ENCODE results near the gene PRAMEF20.
"Not testable (repeated sequence)": the region's sequence is repeated elsewhere in the genome, so short reads cannot be mapped to it uniquely, and the experiment has no call there.

Gene PRAMEF20

DNA sequence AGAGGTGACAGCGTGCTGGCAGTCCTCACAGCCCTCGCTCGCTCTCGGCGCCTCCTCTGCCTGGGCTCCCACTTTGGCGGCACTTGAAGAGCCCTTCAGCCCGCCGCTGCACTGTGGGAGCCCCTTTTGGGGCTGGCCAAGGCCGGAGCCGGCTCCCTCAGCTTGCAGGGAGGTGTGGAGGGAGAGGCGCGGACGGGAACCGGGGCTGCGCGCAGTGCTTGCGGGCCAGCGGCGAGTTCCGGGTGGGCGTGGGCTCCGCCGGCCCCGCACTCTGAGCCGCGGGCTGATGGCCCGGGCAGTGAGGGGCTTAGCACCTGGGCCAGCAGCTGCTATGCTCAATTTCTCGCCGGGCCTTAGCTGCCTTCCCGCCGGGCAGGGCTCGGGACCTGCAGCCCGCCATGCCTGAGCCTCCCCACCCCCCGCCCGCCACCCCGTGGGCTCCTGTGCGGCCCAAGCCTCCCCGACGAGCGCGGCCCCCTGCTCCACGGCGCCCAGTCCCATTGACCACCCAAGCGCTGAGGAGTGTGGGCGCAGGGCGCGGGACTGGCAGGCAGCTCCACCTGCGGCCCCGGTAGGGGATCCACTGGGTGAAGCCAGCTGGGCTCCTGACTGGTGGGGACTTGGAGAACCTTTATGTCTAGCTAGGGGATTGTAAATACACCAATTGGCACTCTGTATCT, 29.0 kb downstream of the PRAMEF20 start:
- H3K27ac Mint-ChIP-seq; H3K9me3 Mint-ChIP-seq; H3K4me3 Mint-ChIP-seq; H3K4me1 Mint-ChIP-seq (ENCODE audit: low read depth); H3K27me3 Mint-ChIP-seq; H3K36me3 Mint-ChIP-seq (ENCODE audit: low read depth): not testable (repeated sequence)

DNA sequence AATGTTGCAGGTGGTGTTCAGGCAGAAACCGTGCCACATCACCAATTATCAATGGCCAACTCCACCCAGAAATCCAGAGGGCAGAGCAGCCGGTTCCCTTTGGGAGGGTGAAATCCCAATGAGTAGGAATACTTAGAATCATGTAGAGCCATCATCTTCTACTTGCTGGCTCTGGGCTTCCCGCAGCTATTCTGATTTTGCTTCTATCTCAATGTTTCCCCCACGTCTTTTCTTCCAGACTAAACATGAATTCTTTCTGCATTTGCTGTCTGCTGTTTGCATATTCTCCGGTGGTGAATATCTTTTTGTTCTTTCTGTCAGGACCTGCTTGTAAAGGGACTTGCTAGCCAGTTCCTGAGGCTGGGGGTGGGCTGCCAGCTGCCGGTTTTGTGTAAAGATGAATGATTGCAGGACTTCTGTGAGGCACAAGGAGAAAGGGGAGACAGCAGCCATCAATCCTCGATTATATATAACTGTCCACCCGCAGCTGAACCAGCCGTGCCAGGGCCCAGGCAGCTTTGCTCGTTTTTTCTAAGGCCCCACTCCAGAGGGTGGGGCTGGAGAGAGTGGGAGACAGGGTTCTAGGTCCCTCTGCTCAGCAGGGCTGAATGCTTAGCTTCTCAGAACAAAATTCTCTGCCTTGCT, 33.2 kb downstream of the PRAMEF20 start:
- no peaks in the 10 kb centered on the region for H3K27me3 Mint-ChIP-seq
- H3K9me3 Mint-ChIP-seq = no peaks in the 10 kb centered on the region
- H3K36me3 Mint-ChIP-seq (ENCODE audit: low read depth) = no peaks in the 10 kb centered on the region
- no peak overlapping the region for H3K27ac Mint-ChIP-seq
- no peaks in the 10 kb centered on the region for H3K4me1 Mint-ChIP-seq (ENCODE audit: low read depth)
- no peak overlapping the region for H3K4me3 Mint-ChIP-seq

DNA sequence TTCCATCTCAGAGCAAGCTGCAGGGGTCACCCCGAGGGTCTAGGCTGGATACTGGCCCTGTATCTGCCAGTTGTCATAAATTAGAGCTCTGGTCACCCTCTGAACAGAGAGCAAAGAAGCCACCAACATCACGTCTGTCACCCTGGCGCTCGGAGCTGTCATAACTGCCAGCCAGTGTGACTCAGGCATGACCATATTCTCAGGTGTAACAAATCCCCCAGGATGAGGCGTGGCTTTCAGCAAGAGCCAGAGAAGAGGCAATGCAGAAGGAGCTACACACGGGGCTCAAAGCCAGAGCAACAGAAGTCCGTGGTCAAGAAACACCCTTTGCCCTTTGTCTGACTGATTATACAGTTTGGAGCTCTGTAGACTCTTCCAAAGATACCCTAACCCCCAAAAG, 40.0 kb downstream of the PRAMEF20 start:
- H3K9me3 Mint-ChIP-seq = no peaks in the 10 kb centered on the region
- H3K27me3 Mint-ChIP-seq = no peaks in the 10 kb centered on the region
- H3K4me1 Mint-ChIP-seq (ENCODE audit: low read depth) = no peaks in the 10 kb centered on the region
- H3K36me3 Mint-ChIP-seq (ENCODE audit: low read depth) = no peaks in the 10 kb centered on the region
- H3K4me3 Mint-ChIP-seq = no peak overlapping the region
- H3K27ac Mint-ChIP-seq = no peak overlapping the region

DNA sequence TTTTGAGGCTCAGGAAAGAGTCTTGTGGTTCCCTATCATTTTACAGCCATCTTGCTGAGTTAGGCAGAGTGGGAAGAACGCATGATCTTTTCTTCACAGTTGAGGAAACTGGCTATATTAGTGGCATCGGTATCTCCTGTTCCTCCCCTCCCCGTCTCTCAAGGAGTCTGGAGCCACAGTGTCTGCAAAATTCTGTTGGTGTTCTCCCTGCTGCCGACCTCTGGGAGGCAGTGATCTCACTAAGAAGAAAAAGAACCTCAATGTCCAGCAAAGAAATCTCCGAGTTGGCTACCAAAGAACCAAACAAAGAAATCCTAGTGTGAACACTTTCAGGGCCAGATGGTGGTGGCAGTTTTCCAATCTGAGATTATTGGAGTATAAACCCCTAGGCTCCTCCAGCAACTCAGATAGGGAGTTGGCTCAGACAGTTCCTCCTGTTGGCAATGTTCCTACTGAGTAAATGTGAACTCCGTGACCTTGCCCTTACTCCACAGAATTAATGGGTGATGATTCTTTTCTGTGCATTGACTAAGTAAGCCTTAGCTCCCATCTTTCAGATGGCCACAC, 41.2 kb downstream of the PRAMEF20 start:
- H3K27me3 Mint-ChIP-seq = peaks cover 4% of the 10 kb centered on the region
- H3K36me3 Mint-ChIP-seq (ENCODE audit: low read depth) = no peaks in the 10 kb centered on the region
- H3K27ac Mint-ChIP-seq = no peak overlapping the region
- H3K4me3 Mint-ChIP-seq = no peak overlapping the region
- H3K4me1 Mint-ChIP-seq (ENCODE audit: low read depth) = no peaks in the 10 kb centered on the region
- no peaks in the 10 kb centered on the region for H3K9me3 Mint-ChIP-seq

DNA sequence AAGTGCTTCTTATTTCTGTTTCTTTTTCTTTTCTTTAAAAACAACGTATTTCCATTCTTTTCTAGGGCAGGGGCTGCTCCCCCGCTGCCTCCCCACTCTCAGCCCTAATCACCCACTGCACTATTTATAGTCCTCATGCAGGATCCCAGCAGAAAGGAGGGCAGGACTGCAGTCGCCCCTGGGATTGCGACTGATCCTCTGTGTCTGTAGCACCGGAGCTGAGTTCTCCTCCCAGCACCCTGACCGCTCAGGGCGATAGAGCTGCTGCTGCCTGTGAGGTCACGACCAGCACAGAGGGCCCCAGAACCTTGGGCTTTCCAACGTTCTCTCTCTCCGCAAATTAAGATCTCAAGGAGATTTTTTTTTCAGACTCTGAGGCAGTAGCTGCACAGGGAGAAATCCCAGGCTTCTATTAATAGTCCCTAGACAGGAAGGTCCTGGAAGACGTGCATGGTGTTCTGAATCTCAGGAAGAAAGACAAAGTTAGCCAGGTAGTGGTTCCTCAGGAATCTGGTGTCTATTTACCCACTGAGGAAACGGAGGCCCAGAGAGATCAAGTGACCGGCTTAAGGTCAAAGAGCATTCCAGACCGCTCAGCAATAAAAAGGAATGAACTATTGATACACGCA, 46.8 kb downstream of the PRAMEF20 start:
- H3K27me3 Mint-ChIP-seq = peaks cover 4% of the 10 kb centered on the region
- no peaks in the 10 kb centered on the region for H3K36me3 Mint-ChIP-seq (ENCODE audit: low read depth)
- H3K4me1 Mint-ChIP-seq (ENCODE audit: low read depth) = no peaks in the 10 kb centered on the region
- H3K4me3 Mint-ChIP-seq = no peak overlapping the region
- no peaks in the 10 kb centered on the region for H3K9me3 Mint-ChIP-seq
- no peak overlapping the region for H3K27ac Mint-ChIP-seq

DNA sequence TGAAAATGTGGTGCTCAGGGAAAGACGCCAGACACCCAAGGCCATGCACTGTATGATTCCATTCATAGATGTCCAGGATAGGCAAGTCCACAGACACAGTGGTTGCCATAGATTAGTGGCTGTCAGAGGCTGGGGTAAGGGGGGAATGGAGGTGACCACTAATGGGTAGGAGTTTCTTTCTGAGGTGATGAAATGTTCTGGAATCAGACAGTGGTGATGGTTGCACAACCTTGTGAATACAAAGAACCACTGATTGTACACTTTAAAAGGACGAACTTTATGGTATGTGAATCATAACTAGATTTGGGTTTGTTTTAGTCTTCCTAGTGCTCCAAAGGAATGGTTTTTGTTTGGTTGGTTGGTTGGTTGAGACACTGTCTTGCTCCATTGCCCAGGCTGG, 51.7 kb downstream of the PRAMEF20 start:
- Mint-ChIP-seq H3K27ac (no peak overlapping the region), H3K27me3 (no peaks in the 10 kb centered on the region), H3K4me1 (ENCODE audit: low read depth) (no peaks in the 10 kb centered on the region), H3K36me3 (ENCODE audit: low read depth) (no peaks in the 10 kb centered on the region), H3K9me3 (no peaks in the 10 kb centered on the region), H3K4me3 (no peak overlapping the region)

DNA sequence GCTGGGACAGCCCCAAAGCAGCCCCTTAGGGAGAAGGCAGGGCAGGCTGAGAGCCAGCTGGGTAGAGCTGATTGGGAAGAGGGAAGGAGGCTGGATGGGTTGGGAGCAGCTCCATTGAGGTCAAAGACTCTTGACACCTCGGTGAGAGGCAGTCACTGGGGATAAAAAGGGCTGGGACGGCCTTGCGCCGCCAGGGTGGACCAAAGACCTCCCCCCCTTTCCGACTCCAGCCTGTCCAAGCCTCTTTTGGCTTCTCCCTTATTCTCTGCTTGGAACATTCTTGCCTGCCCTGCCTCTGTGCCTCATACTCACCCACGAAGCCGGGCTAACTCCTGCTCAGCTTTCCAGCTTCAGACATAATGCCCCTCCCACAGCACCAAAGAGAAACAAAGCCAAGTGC, 52.4 kb downstream of the PRAMEF20 start:
- no peaks in the 10 kb centered on the region for H3K27me3 Mint-ChIP-seq
- H3K27ac Mint-ChIP-seq = no peak overlapping the region
- H3K4me1 Mint-ChIP-seq (ENCODE audit: low read depth) = no peaks in the 10 kb centered on the region
- no peaks in the 10 kb centered on the region for H3K9me3 Mint-ChIP-seq
- H3K4me3 Mint-ChIP-seq = no peak overlapping the region
- H3K36me3 Mint-ChIP-seq (ENCODE audit: low read depth) = no peaks in the 10 kb centered on the region

DNA sequence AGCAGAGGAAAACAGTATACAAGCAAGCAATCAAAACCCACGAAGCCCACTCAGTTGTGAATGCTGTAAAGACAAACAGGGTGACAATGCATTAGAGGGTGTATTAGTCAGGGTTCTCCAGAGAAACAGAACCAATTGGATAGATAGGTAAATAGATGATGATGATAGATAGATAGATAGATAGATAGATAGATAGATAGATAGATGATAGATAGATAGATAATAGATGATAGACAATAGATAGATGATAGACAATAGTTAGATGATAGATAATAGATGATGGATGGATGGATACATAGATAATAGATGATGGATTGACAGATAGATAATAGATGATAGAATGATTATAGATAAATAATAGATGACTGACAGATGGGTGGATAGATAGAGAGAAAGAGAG, 55.3 kb downstream of the PRAMEF20 start:
- H3K27me3 Mint-ChIP-seq = no peaks in the 10 kb centered on the region
- no peaks in the 10 kb centered on the region for H3K36me3 Mint-ChIP-seq (ENCODE audit: low read depth)
- H3K9me3 Mint-ChIP-seq = no peaks in the 10 kb centered on the region
- no peak overlapping the region for H3K27ac Mint-ChIP-seq
- no peak overlapping the region for H3K4me3 Mint-ChIP-seq
- H3K4me1 Mint-ChIP-seq (ENCODE audit: low read depth) = no peaks in the 10 kb centered on the region

DNA sequence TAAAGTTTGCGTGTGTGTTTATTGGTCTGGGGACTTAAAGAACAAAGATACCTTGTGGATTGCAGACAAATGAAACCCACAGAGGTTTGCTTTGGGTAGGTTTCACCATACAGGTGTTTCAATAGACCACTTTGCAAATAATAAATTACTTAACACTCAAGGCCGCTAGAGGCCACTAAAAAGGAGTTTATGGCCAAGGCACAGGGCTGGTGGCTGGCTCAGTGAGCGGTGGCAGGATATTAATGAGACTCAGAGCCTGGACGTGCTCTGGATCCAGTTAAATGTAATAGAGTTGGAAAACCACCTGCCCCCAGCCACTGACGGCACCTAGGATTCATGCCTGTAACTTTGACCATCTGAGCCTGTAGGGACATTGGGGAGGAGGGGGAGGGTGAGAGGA, 59.1 kb downstream of the PRAMEF20 start:
- H3K4me3 Mint-ChIP-seq = no peak overlapping the region
- H3K27ac Mint-ChIP-seq = no peak overlapping the region
- H3K4me1 Mint-ChIP-seq (ENCODE audit: low read depth) = no peaks in the 10 kb centered on the region
- no peaks in the 10 kb centered on the region for H3K9me3 Mint-ChIP-seq
- H3K36me3 Mint-ChIP-seq (ENCODE audit: low read depth) = no peaks in the 10 kb centered on the region
- no peaks in the 10 kb centered on the region for H3K27me3 Mint-ChIP-seq

Data from stimulated activated naive CD8-positive, alpha-beta T cell treated with anti-CD3 and anti-CD28 coated beads, Interleukin-15, Interleukin-2, amounts not matched to agents 100 ng/mL and 50 ng/mL, for 24 hours (primary cell).